22Rv1 (cell line): Measurements from ENCODE around the gene COL9A3.

Experiments
- CTCF ChIP-seq: fragments of 450-650 bp; IDR thresholded peaks from 2 replicates; pipeline ENCODE4 v1.5.1; 2017; ENCODE audit warnings: mild to moderate bottlenecking
- ZFX ChIP-seq: fragments of 450-650 bp; IDR thresholded peaks from 2 replicates; pipeline ENCODE4 v1.6.1; 2017; ENCODE audit warnings: antibody characterized with exemption, borderline replicate concordance

- TF ChIP-seq CTCF: no peak
- TF ChIP-seq ZFX: no peak
Observed at GRCh38 chr20:62852196-62852595, 35.3 kb downstream of the COL9A3 start.
